ENCODE measurements around the gene PRSS56.
"Not testable (repeated sequence)": the region's sequence is repeated elsewhere in the genome, so short reads cannot be mapped to it uniquely, and the experiment has no call there.

PRSS56 gene

GRCh38 chr2:232526372-232526941 lies 6.3 kb downstream of the PRSS56 start:
- no peak for DNase-seq

GRCh38 chr2:232527905-232528470 lies 7.8 kb downstream of the PRSS56 start:
- no peak for DNase-seq

- DNase-seq: peak; percentile 50
These were observed 8.7 kb downstream of the PRSS56 start for GRCh38 chr2:232528746-232529460.

GRCh38 chr2:232529806-232530547 lies 9.8 kb downstream of the PRSS56 start:
- no peak for DNase-seq

- no peak for DNase-seq
These were observed 10.6 kb downstream of the PRSS56 start for GRCh38 chr2:232530626-232531260.

GRCh38 chr2:232532419-232532818 lies 12.2 kb downstream of the PRSS56 start:
- no peak for DNase-seq

- not testable (repeated sequence) for DNase-seq
These were observed 12.6 kb downstream of the PRSS56 start for GRCh38 chr2:232532821-232533220.

- DNase-seq: no peak
These were observed 13.9 kb downstream of the PRSS56 start for GRCh38 chr2:232533944-232534710.

- no peak for DNase-seq
These were observed 14.9 kb downstream of the PRSS56 start for GRCh38 chr2:232534940-232535651.

- DNase-seq: no peak
These were observed 15.8 kb downstream of the PRSS56 start for GRCh38 chr2:232535761-232536530.

- DNase-seq: no peak
These were observed 16.9 kb downstream of the PRSS56 start for GRCh38 chr2:232537079-232537478.

- DNase-seq: no peak
These were observed 17.3 kb downstream of the PRSS56 start for GRCh38 chr2:232537499-232537898.

- peak; percentile 13 for DNase-seq
These were observed 18.5 kb downstream of the PRSS56 start for GRCh38 chr2:232538671-232539070.

GRCh38 chr2:232539298-232540231 lies 19.4 kb downstream of the PRSS56 start, which contains the start of gene CHRNG:
Gene CHRNG, plus strand, starts transcription at chr2:232539692. Its CDS starts 56 bp downstream, at chr2:232539748.
- DNase-seq: no peak

- DNase-seq: no peak
These were observed 20.4 kb downstream of the PRSS56 start for GRCh38 chr2:232540441-232541041.

- DNase-seq: peak; percentile 13
These were observed 21.2 kb downstream of the PRSS56 start for GRCh38 chr2:232541195-232541960.

GRCh38 chr2:232541961-232542714 lies 21.9 kb downstream of the PRSS56 start:
- DNase-seq: no peak
